Stimulated activated naive CD8-positive, alpha-beta T cell treated with anti-CD3 and anti-CD28 coated beads, Interleukin-15, Interleukin-2, amounts not matched to agents 100 ng/mL and 50 ng/mL, for 24 hours (primary cell): ENCODE measurements around the gene C12orf76.
A peak's percentile ranks its signal among the peaks of the same experiment; 100 is the strongest.

Source experiments
- H3K27ac Mint-ChIP-seq: one replicate; pipeline ENCODE4 v1.8.0; 2021; ENCODE audit warnings: mild to moderate bottlenecking, mixed read lengths
- H3K27me3 Mint-ChIP-seq: one replicate; pipeline ENCODE4 v1.8.0; 2021; ENCODE audit warnings: mixed read lengths
- H3K36me3 Mint-ChIP-seq: one replicate; pipeline ENCODE4 v1.8.0; 2021; ENCODE audit warnings: low read depth, mixed read lengths
- H3K4me1 Mint-ChIP-seq: one replicate; pipeline ENCODE4 v1.8.0; 2021; ENCODE audit warnings: low read depth, mixed read lengths
- H3K4me3 Mint-ChIP-seq: one replicate; pipeline ENCODE4 v1.8.0; 2021; ENCODE audit warnings: mild to moderate bottlenecking, mixed read lengths
- H3K9me3 Mint-ChIP-seq: one replicate; pipeline ENCODE4 v1.8.0; 2021; ENCODE audit warnings: mixed read lengths

The C12orf76 gene

GRCh38 chr12:110047297-110047940 lies 903 bp downstream of the C12orf76 start:
- Mint-ChIP-seq H3K27me3 (no peaks in the 10 kb centered on the region), H3K4me3 (peak overlapping the region; percentile 92), H3K36me3 (peaks cover 11% of the 10 kb centered on the region), H3K4me1 (peaks cover 51% of the 10 kb centered on the region), H3K9me3 (no peaks in the 10 kb centered on the region), H3K27ac (peak overlapping the region; percentile 98)

GRCh38 chr12:110046451-110047187 lies 1.7 kb downstream of the C12orf76 start:
- Mint-ChIP-seq H3K27me3 (no peaks in the 10 kb centered on the region), H3K4me3 (peak overlapping the region; percentile 92), H3K9me3 (no peaks in the 10 kb centered on the region), H3K4me1 (peaks cover 57% of the 10 kb centered on the region), H3K27ac (no peak overlapping the region), H3K36me3 (peaks cover 19% of the 10 kb centered on the region)

- peaks cover 59% of the 10 kb centered on the region for H3K4me1 Mint-ChIP-seq
- no peak overlapping the region for H3K4me3 Mint-ChIP-seq
- H3K36me3 Mint-ChIP-seq, result peaks cover 42% of the 10 kb centered on the region
- H3K9me3 Mint-ChIP-seq, result no peaks in the 10 kb centered on the region
- H3K27me3 Mint-ChIP-seq, result no peaks in the 10 kb centered on the region
- peak overlapping the region; percentile 77 for H3K27ac Mint-ChIP-seq
These were observed 6.1 kb downstream of the C12orf76 start for GRCh38 chr12:110042264-110042663.

- H3K4me3 Mint-ChIP-seq, result no peak overlapping the region
- peaks cover 46% of the 10 kb centered on the region for H3K4me1 Mint-ChIP-seq
- no peaks in the 10 kb centered on the region for H3K27me3 Mint-ChIP-seq
- H3K36me3 Mint-ChIP-seq, result peaks cover 62% of the 10 kb centered on the region
- no peaks in the 10 kb centered on the region for H3K9me3 Mint-ChIP-seq
- peak overlapping the region; percentile 85 for H3K27ac Mint-ChIP-seq
These were observed 9.1 kb downstream of the C12orf76 start for GRCh38 chr12:110039085-110039807.

- Mint-ChIP-seq H3K27me3 (no peaks in the 10 kb centered on the region), H3K9me3 (no peaks in the 10 kb centered on the region), H3K27ac (peak overlapping the region; percentile 43), H3K4me3 (no peak overlapping the region), H3K4me1 (peaks cover 46% of the 10 kb centered on the region), H3K36me3 (peaks cover 64% of the 10 kb centered on the region)
These were observed 9.6 kb downstream of the C12orf76 start for GRCh38 chr12:110038741-110039084.

GRCh38 chr12:110037315-110037714 lies 11.0 kb downstream of the C12orf76 start:
- H3K9me3 Mint-ChIP-seq, result no peaks in the 10 kb centered on the region
- H3K27me3 Mint-ChIP-seq, result no peaks in the 10 kb centered on the region
- H3K27ac Mint-ChIP-seq, result no peak overlapping the region
- no peak overlapping the region for H3K4me3 Mint-ChIP-seq
- H3K4me1 Mint-ChIP-seq, result peaks cover 37% of the 10 kb centered on the region
- H3K36me3 Mint-ChIP-seq, result peaks cover 65% of the 10 kb centered on the region

GRCh38 chr12:110035534-110036104 lies 12.7 kb downstream of the C12orf76 start:
- H3K9me3 Mint-ChIP-seq, result no peaks in the 10 kb centered on the region
- no peak overlapping the region for H3K4me3 Mint-ChIP-seq
- peak overlapping the region; percentile 24 for H3K27ac Mint-ChIP-seq
- no peaks in the 10 kb centered on the region for H3K27me3 Mint-ChIP-seq
- peaks cover 59% of the 10 kb centered on the region for H3K36me3 Mint-ChIP-seq
- peaks cover 24% of the 10 kb centered on the region for H3K4me1 Mint-ChIP-seq

GRCh38 chr12:110033888-110034287 lies 14.4 kb downstream of the C12orf76 start:
- Mint-ChIP-seq H3K27ac (no peak overlapping the region), H3K27me3 (no peaks in the 10 kb centered on the region), H3K4me3 (no peak overlapping the region), H3K9me3 (no peaks in the 10 kb centered on the region), H3K4me1 (peaks cover 7% of the 10 kb centered on the region), H3K36me3 (peaks cover 56% of the 10 kb centered on the region)

GRCh38 chr12:110029290-110029815 lies 19.0 kb downstream of the C12orf76 start:
- no peaks in the 10 kb centered on the region for H3K9me3 Mint-ChIP-seq
- H3K4me3 Mint-ChIP-seq, result no peak overlapping the region
- peaks cover 50% of the 10 kb centered on the region for H3K36me3 Mint-ChIP-seq
- H3K4me1 Mint-ChIP-seq, result peaks cover 13% of the 10 kb centered on the region
- peak overlapping the region; percentile 11 for H3K27ac Mint-ChIP-seq
- H3K27me3 Mint-ChIP-seq, result no peaks in the 10 kb centered on the region

- H3K4me3 Mint-ChIP-seq, result no peak overlapping the region
- H3K4me1 Mint-ChIP-seq, result peaks cover 13% of the 10 kb centered on the region
- H3K36me3 Mint-ChIP-seq, result peaks cover 49% of the 10 kb centered on the region
- no peaks in the 10 kb centered on the region for H3K9me3 Mint-ChIP-seq
- H3K27me3 Mint-ChIP-seq, result no peaks in the 10 kb centered on the region
- H3K27ac Mint-ChIP-seq, result no peak overlapping the region
These were observed 20.0 kb downstream of the C12orf76 start for GRCh38 chr12:110028323-110028722.

- Mint-ChIP-seq H3K27ac (no peak overlapping the region), H3K4me3 (no peak overlapping the region), H3K36me3 (peaks cover 63% of the 10 kb centered on the region), H3K27me3 (no peaks in the 10 kb centered on the region), H3K9me3 (no peaks in the 10 kb centered on the region), H3K4me1 (peaks cover 13% of the 10 kb centered on the region)
These were observed 24.3 kb downstream of the C12orf76 start for GRCh38 chr12:110024051-110024450.

- Mint-ChIP-seq H3K9me3 (no peaks in the 10 kb centered on the region), H3K27ac (no peak overlapping the region), H3K4me3 (no peak overlapping the region), H3K36me3 (peaks cover 66% of the 10 kb centered on the region), H3K4me1 (peaks cover 13% of the 10 kb centered on the region), H3K27me3 (no peaks in the 10 kb centered on the region)
These were observed 25.0 kb downstream of the C12orf76 start for GRCh38 chr12:110023059-110023980.

- peaks cover 55% of the 10 kb centered on the region for H3K36me3 Mint-ChIP-seq
- H3K4me3 Mint-ChIP-seq, result no peak overlapping the region
- H3K9me3 Mint-ChIP-seq, result no peaks in the 10 kb centered on the region
- peaks cover 5% of the 10 kb centered on the region for H3K4me1 Mint-ChIP-seq
- no peaks in the 10 kb centered on the region for H3K27me3 Mint-ChIP-seq
- no peak overlapping the region for H3K27ac Mint-ChIP-seq
These were observed 27.4 kb downstream of the C12orf76 start for GRCh38 chr12:110020956-110021355.

GRCh38 chr12:110015132-110015531 lies 33.2 kb downstream of the C12orf76 start:
- Mint-ChIP-seq H3K27ac (peak overlapping the region; percentile 83), H3K27me3 (no peaks in the 10 kb centered on the region), H3K4me3 (no peak overlapping the region), H3K36me3 (peaks cover 40% of the 10 kb centered on the region), H3K9me3 (no peaks in the 10 kb centered on the region), H3K4me1 (peaks cover 42% of the 10 kb centered on the region)
